Kidney (tissue), 14 donors: ENCODE results near the gene CADPS. TPM values are rescaled to one million over a fixed set of nuclear protein-coding genes. Genes with fewer than 3 reads are reported as not detected.

Experiments used
- DNase-seq, 5 donors: peaks; one replicate each; pipeline ENCODE4 v3.0.0-alpha.2; 2013 to 2020
- FAIRE-seq: peaks from 2 replicates; lab custom pipeline; 2012; peaks lifted over from hg19 to GRCh38; lab: Jason Lieb, UNC
- H3K27ac ChIP-seq, 2 donors: one replicate each; pipeline ENCODE4 v1.7.0; 2013; ENCODE audit warnings: low read depth in 2 of 2, low read length in 2 of 2, inconsistent platforms in 1 of 2
- H3K27me3 ChIP-seq: one replicate; pipeline ENCODE4 v1.7.1; 2013; ENCODE audit warnings: low read length, inconsistent platforms; ENCODE audit not compliant: control insufficient read depth, insufficient read depth
- H3K36me3 ChIP-seq, 3 donors: one replicate each; pipeline versions ENCODE4 v1.7.0 to v1.7.1; 2013; ENCODE audit warnings: low read length in 3 of 3, control low read depth in 1 of 3, inconsistent platforms in 1 of 3; ENCODE audit not compliant: insufficient read depth in 3 of 3, control insufficient read depth in 2 of 3
- H3K4me1 ChIP-seq, 3 donors: one replicate each; pipeline versions ENCODE4 v1.7.0 to v1.7.1; 2013; ENCODE audit warnings: low read length in 3 of 3, inconsistent platforms in 1 of 3, low read depth in 1 of 3; ENCODE audit not compliant: control insufficient read depth in 2 of 3, insufficient read depth in 2 of 3
- H3K4me3 ChIP-seq, 3 donors: one replicate each; pipeline versions ENCODE4 v1.7.0 to v1.8.1; 2013; ENCODE audit warnings: low read length in 3 of 3, control low read depth in 1 of 3, inconsistent platforms in 1 of 3
- H3K9ac ChIP-seq, 3 donors: one replicate each; pipeline versions ENCODE4 v1.7.0 to v1.7.1; 2013; ENCODE audit warnings: low read length in 3 of 3, control low read depth in 1 of 3, inconsistent platforms in 1 of 3
- H3K9me3 ChIP-seq, 3 donors: one replicate each; pipeline versions ENCODE4 v1.7.0 to v1.7.1; 2013; ENCODE audit warnings: low read length in 3 of 3, control low read depth in 1 of 3, inconsistent platforms in 1 of 3; ENCODE audit not compliant: control insufficient read depth in 2 of 3, insufficient read depth in 1 of 3
- CTCF ChIP-seq: IDR thresholded peaks from 3 replicates; pipeline ENCODE4 v1.5.1; 2012; ENCODE audit warnings: mild to moderate bottlenecking, moderate library complexity, borderline replicate concordance; ENCODE audit not compliant: insufficient read depth; ENCODE audit errors: extremely low read depth
- intact Hi-C: fragments of 100-400 bp; cut with DNase I; formaldehyde crosslinking; loops from one replicate; pipeline ENCODE4 v1.11.1; 2022
- polyA plus RNA-seq: library from polyadenylated mRNA; stranded (reverse); fragments of 350-450 nt; fragmentation: Illumina TruSeq; extraction: RNeasy Lipid Tissue Mini Kit (QIAGEN cat#74804); gene quantifications from one replicate; pipeline ENCODE4 v1.2.3, GENCODE V29; 2014; ENCODE audit warnings: low read depth, low replicate concordance; ENCODE audit not compliant: insufficient read depth
- total RNA-seq: library from RNA; stranded (reverse); fragmentation: NEBNext Ultra II Directional; extraction: Animal tissue kit (Norgen Biotek cat#: 25700); gene quantifications from one replicate; pipeline ENCODE4 v1.2.1, GENCODE V29; 2021
- donor health status: control.
- donor health status: control.
- donor health status: control.
- donor health status: control.
- donor health status: control.
- donor health status: DM: yes; HTN: yes; CAD: no.
- donor health status: Normal renal cell carcinoma (clear cell type).

The CADPS gene
- total and polyA plus RNA-seq, 2 donors from 2014 or later: 0.98 TPM; not detected in 1

DNA sequence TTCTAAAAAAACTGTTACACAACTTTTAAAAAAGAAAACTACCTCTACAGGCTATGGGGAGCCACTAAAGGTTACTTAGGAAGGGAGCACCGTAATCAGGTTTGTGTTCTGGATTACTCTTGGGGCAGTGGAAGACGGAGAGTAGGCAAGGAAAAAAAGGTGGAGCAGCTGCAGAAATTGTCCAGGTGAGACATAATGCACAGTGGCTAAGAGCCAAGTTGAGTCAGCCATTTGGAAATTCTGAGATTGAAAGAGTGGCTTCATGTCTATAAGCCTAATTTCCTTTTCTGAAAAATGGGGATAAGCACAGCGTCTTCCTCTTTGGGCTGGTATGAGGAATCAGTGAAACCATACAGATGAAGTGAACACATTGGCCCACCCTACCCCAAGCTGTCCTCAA, 195.2 kb downstream of the CADPS start:
- no peak for TF ChIP-seq CTCF
- no peaks in the 10 kb centered on the region for H3K9me3 ChIP-seq
- FAIRE-seq (no peak), DNase-seq (no peak)
- H3K27ac ChIP-seq: no peak overlapping the region
- H3K4me1 ChIP-seq: no peaks in the 10 kb centered on the region
- H3K27me3 ChIP-seq: no peaks in the 10 kb centered on the region
- intact Hi-C loops: no loop called here
- H3K9ac ChIP-seq: no peak overlapping the region
- no peaks in the 10 kb centered on the region for H3K36me3 ChIP-seq
- H3K4me3 ChIP-seq: no peak overlapping the region

DNA sequence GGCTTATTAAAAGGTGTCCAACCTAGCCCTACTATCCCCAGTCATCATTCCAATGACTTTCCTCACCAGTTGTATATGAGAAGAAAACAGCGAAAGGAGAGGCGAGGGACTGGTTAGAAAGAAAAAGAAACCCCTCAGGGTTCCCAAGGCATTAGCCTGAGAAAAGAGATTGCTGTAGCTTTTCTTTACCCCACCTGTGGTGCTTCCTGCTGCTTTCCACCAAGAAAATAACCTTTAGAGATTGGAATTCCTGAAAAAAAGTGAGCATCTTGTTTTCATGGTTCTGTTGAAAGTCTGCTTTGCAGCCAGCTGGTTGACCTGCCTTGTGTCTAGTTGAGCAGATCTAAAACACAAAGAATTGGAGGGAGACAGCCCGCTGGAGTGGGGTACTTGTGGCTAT, 196.4 kb downstream of the CADPS start:
- Histone ChIP-seq H3K4me3 (no peak overlapping the region), H3K4me1 (no peaks in the 10 kb centered on the region), H3K9me3 (no peaks in the 10 kb centered on the region), H3K36me3 (no peaks in the 10 kb centered on the region), H3K9ac (no peak overlapping the region), H3K27me3 (no peaks in the 10 kb centered on the region), H3K27ac (no peak overlapping the region)
- intact Hi-C loops: no loop called here
- no peak for TF ChIP-seq CTCF
- DNase-seq (no peak), FAIRE-seq (no peak)

GRCh38 chr3:62677926-62678325, 197.3 kb downstream of the CADPS start:
- no peaks in the 10 kb centered on the region for H3K27me3 ChIP-seq
- no peak overlapping the region for H3K4me3 ChIP-seq
- FAIRE-seq (no peak), DNase-seq (no peak)
- no peak overlapping the region for H3K9ac ChIP-seq
- no peaks in the 10 kb centered on the region for H3K4me1 ChIP-seq
- H3K9me3 ChIP-seq: no peaks in the 10 kb centered on the region
- H3K36me3 ChIP-seq: no peaks in the 10 kb centered on the region
- TF ChIP-seq CTCF: no peak
- H3K27ac ChIP-seq: no peak overlapping the region
- intact Hi-C loops: no loop called here

GRCh38 chr3:62676689-62677271, 198.4 kb downstream of the CADPS start:
- no peak overlapping the region for H3K4me3 ChIP-seq
- intact Hi-C loops: no loop called here
- FAIRE-seq: no peak
- H3K27ac ChIP-seq: no peak overlapping the region
- no peaks in the 10 kb centered on the region for H3K27me3 ChIP-seq
- H3K36me3 ChIP-seq: no peaks in the 10 kb centered on the region
- TF ChIP-seq CTCF: no peak
- H3K9me3 ChIP-seq: no peaks in the 10 kb centered on the region
- no peaks in the 10 kb centered on the region for H3K4me1 ChIP-seq
- no peak for DNase-seq
- H3K9ac ChIP-seq: no peak overlapping the region
